NCI-H2196 (cell line): ENCODE data around the gene CAPN13.

Experiments
- DNase-seq: peaks from one replicate; lab custom pipeline; 2025; ENCODE audit not compliant: unreplicated experiment; lab: John Stamatoyannopoulos, UW

Gene CAPN13

GRCh38 chr2:30764021-30764800 lies 43.0 kb downstream of the CAPN13 start:
- DNase-seq, result no peak

DNA sequence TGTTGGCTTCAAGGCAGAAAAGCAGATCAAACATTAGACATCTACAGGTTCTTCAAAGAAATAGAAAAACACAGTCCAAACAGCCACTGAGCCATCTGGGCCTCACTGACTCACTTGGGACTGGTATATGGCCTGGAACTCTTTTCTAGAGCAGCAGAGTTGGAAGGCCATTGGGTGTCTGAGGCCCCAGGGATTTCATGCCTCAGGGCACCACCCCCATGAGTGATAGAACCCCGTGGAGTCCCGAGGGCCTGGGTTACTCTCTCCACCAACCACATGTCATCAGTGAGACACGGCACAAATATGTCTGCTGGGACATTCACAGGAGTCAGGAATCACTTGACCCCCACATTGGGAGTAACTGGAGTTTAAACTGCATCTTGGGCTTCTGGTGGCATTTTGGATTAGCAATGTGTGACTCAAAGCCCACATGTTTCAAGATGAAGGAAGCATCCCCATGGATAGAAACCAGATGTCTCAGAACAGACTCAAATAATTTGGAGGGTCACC lies 44.0 kb downstream of the CAPN13 start:
- DNase-seq, result no peak

DNA sequence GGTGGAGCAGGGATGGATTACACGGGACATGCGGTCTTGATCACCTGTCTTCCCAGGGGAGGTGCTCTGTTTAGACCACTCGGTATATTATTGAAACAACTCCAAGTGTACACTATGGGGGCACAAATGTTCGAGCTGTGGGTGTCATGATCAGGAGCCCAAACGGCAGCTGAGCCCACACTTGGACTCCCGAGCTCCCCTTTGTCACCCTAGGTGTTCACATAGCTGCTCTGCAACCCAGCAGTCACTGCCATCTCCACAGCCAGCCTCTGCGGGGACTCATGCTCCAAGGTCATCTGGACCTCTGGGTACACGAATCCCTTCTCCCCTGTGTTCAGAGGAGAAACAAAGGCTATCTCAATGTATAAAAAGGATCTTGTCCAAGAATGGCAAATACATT lies 46.0 kb downstream of the CAPN13 start:
- DNase-seq, result no peak

DNA sequence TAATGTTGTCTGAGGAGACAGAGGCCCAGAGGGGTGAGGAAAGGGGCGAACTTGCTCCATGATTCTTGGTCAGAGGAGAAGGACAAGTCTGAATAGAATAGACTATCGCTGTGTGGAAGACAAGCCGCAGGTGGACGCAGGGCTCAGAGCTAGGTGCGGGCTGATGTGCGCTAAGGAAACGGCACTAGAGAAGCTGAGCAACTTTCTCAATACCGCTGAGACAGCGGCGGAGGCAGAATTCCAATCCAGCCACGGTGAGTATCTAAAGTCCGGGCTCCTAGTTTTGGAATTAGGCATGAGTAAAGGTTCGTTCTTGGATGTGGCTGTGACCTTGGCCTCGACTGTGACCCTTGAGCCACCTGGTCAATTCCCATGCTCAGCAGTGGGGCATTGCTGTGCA lies 47.8 kb downstream of the CAPN13 start:
- no peak for DNase-seq

- no peak for DNase-seq
Measured at GRCh38 chr2:30758191-30758651, 49.0 kb downstream of the CAPN13 start.

- DNase-seq, result no peak
Measured at GRCh38 chr2:30757749-30758148, 49.5 kb downstream of the CAPN13 start.

DNA sequence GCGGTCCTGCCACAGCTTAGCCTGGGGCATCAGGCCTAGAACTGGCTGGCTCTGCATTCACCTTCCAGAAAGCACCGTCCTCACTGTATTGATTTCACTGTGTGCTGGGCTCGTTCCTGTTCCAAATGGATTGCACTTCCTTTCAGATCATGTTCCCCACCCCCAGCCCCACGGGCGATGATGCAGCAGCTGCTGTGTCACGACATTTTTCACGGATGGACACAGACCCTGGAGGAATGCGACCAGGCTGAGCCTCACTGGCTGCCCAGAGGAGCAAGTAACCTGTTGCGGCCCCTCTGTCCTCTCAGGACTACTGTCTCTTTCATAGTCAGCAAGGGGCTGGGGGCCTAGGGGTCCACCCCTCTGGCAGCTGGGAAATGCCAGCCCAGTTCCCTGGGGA lies 50.3 kb downstream of the CAPN13 start:
- DNase-seq, result no peak

GRCh38 chr2:30756051-30756719 lies 51.1 kb downstream of the CAPN13 start:
- DNase-seq, result no peak

GRCh38 chr2:30753630-30754029 lies 53.6 kb downstream of the CAPN13 start:
- DNase-seq, result no peak

DNA sequence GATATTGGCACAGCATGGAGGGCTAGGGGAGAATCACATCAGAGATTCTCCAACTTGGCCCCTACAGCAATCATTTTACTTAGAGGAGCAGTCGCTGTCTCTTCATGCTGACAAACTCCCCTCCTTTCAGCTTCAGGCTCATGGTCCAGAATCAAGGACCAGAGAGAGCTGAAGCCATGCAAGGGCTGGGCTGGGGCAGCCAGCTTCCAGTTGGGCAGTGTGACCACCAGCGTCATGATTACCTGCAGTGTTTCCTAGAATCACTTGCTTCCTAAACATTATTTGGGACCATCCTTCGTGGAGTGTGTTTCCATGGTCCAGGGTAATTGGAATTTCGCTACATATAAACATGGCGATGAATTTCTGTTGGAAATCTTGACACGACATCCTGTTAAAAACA lies 54.4 kb downstream of the CAPN13 start:
- DNase-seq, result no peak

- DNase-seq, result no peak
Measured at GRCh38 chr2:30747206-30747605, 60.0 kb downstream of the CAPN13 start.

DNA sequence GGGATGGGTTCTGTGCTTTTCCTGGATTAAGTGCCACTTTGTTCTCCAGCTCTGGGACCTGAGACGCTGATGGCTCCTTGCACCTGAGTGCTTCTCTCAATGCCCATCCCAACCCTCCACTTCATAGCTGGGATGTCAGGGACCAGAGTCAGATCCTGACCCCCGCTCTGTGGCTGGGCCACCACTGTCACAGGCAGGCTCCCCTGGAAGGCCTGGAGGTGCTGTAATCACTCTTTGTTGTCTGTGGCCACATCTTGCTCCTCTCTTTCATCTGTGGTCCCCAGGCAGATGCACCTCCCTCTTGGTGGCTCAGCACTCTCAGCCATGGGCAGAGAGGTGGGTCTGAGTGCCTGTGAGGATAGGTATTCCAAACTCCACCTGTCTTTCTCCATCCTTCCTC lies 62.4 kb downstream of the CAPN13 start:
- no peak for DNase-seq

- no peak for DNase-seq
Measured at GRCh38 chr2:30741576-30741975, 65.7 kb downstream of the CAPN13 start.

DNA sequence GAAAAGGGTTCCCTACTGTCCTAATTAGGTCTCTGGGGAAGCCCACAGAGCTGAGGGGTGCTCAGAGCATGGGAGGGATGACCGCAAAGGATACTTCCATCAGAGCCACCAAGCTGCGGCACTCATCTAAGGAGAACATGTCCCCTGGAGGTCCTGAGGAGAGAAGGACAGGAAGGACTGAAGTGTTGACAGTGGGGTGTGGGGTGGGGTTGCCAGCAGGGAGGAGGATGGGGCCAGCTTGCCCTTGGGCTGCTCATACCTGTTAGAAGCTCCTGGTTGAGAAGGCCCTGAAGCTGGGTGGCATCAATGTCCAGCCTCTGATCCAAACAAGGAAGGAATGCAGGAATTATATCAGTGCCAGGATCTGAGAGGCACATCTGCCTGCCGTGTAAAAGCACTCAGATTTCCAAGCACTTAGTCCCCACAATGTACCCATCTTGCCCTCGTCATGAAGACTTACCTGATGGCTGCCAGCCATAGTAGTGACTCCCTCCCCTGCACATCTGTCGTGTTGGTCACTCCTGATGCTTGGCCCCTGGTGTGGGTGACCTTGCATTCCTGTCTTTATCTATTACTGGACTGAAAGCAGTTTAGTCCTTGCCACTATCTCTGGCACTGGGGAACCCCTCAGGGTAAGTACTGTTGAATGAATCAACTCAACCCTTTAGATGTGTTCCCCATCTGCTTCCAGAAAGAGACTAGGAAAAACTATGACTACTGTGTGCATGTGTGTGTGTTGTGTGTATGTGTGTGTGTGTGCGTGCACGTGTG lies 68.9 kb downstream of the CAPN13 start:
- no peak for DNase-seq

DNA sequence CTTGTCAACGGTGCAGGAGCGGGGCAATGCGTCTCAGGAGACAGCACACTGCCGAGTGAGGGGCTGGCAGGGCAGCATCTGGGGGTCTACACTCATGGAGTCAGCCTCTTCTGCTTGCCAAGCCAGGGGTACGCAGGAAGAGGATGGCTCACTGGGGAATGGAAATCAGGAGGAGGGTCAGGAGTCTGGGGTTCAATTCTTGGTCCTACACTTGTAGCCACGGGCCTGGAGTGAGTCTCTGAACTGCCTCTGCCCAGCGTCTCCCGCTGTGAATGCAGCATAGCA lies 70.0 kb downstream of the CAPN13 start:
- no peak for DNase-seq

GRCh38 chr2:30736461-30737325 lies 70.6 kb downstream of the CAPN13 start:
- DNase-seq, result no peak

GRCh38 chr2:30733876-30734520 lies 73.2 kb downstream of the CAPN13 start:
- DNase-seq, result no peak

- no peak for DNase-seq
Measured at GRCh38 chr2:30732876-30733275, 74.4 kb downstream of the CAPN13 start.

GRCh38 chr2:30732376-30732775 lies 74.9 kb downstream of the CAPN13 start:
- DNase-seq, result no peak

GRCh38 chr2:30731706-30732105 lies 75.5 kb downstream of the CAPN13 start:
- no peak for DNase-seq
